K562 (cell line): ENCODE results near the gene ATIC. TPM values are rescaled to one million over a fixed set of nuclear protein-coding genes. Genes with fewer than 3 reads are reported as not detected.

ENCODE experiments used
- BRF1 ChIP-seq: IDR thresholded peaks from 3 replicates; pipeline ENCODE4 v1.6.1; 2011; ENCODE audit warnings: borderline replicate concordance, mild to moderate bottlenecking; ENCODE audit not compliant: insufficient read length; ENCODE audit errors: extremely low read depth
- NEUROD1 ChIP-seq: fragments of 150-350 bp; IDR thresholded peaks from 2 replicates; pipeline ENCODE4 v1.6.1; 2014; ENCODE audit warnings: borderline replicate concordance, low read length, low read depth; ENCODE audit not compliant: partially characterized antibody
- NONO ChIP-seq, 2 experiments: fragments of 200-400 bp in 1 of 2; fragments of 450-650 bp in 1 of 2; formaldehyde crosslinking in 1 of 2; IDR thresholded peaks; 2 replicates each; pipeline ENCODE4 v1.6.1; 2017; ENCODE audit warnings: low read depth in 2 of 2, mild to moderate bottlenecking in 2 of 2, moderate library complexity in 2 of 2, low read length in 1 of 2
- NR2C2 ChIP-seq, 2 experiments: fragments of 200-800 bp in 1 of 2; sonication (Bioruptor generic) in 1 of 2; sonication (generic) in 1 of 2; formaldehyde crosslinking in 1 of 2; IDR thresholded peaks; 2 replicates each; pipeline versions ENCODE4 v1.6.1 to v1.8.0; 2016 to 2022; ENCODE audit warnings: mild to moderate bottlenecking in 1 of 2, missing compliant biosample characterization in 1 of 2, missing genetic modification characterization in 1 of 2, missing genetic modification reagents in 1 of 2
- TAF1 ChIP-seq: IDR thresholded peaks from 2 replicates; pipeline ENCODE4 v1.6.1; 2011; ENCODE audit warnings: mild to moderate bottlenecking, low read length, moderate library complexity; ENCODE audit not compliant: insufficient read depth, control insufficient read depth, severe bottlenecking; ENCODE audit errors: extremely low read depth
- ZHX1 ChIP-seq: fragments of 150-350 bp; conservative IDR thresholded peaks from 2 replicates; pipeline ENCODE4 v1.6.1; 2014; ENCODE audit warnings: low read length
- ZNF609 ChIP-seq: sonication (generic); formaldehyde crosslinking; IDR thresholded peaks from 2 replicates; pipeline ENCODE4 v1.8.1; 2023; ENCODE audit warnings: missing genetic modification reagents, mild to moderate bottlenecking, borderline replicate concordance
- polyA plus RNA-seq, 8 experiments: library from polyadenylated mRNA; depleted of rRNA in 4 of 8; stranded (reverse) in 5 of 8; unstranded in 3 of 8; fragments of >200 nt; fragmentation: Nextera tagmentation in 2 of 8; fragmentation: Illumina TruSeq in 1 of 8; extraction: Ambion mirVana in 2 of 8; extraction: Trizol in 1 of 8; gene quantifications; 2 replicates each; pipeline versions ENCODE4 v1.2.1 to v1.2.3, GENCODE V29; 2011 to 2014; ENCODE audit warnings: inconsistent platforms in 1 of 8, missing spikeins in 1 of 8
- total RNA-seq, 7 experiments: library from RNA; depleted of rRNA in 6 of 7; stranded (reverse); fragments of >200 nt in 6 of 7; fragmentation: Illumina TruSeq in 2 of 7; extraction: Trizol in 2 of 7; gene quantifications; 2 replicates each; pipeline versions ENCODE4 v1.2.1 to v1.2.3, GENCODE V29; 2011 to 2021; ENCODE audit warnings: low replicate concordance in 1 of 7

The ATIC gene
- total and polyA plus RNA-seq, 9 of the 15 experiments (the other 6 are each of a cell fraction or from before 2014, with no cell fraction given): 45.6 to 480 (median 212) TPM

GRCh38 chr2:215383652-215384279 lies 71.9 kb downstream of the ATIC start (continued):
- TF ChIP-seq ZNF609 (CRISPR knock-in tag): no peak
- TF ChIP-seq NEUROD1: no peak
- no peak for TF ChIP-seq NONO (IDR thresholded peaks at IDR 0.05; ENCODE audit: low read depth in 2 of 2, low read length in 1 of 2)
- TF ChIP-seq NR2C2 (CRISPR knock-in tag; IDR thresholded peaks at IDR 0.05): no peak
- no peak for TF ChIP-seq NR2C2 (tag; IDR thresholded peaks at IDR 0.05)
- no peak for TF ChIP-seq ZHX1
- TF ChIP-seq TAF1: no peak
- TF ChIP-seq BRF1: no peak
- TF ChIP-seq, all 486 proteins: peak for 0
